ENCODE measurements around the gene NSUN7.

DNA sequence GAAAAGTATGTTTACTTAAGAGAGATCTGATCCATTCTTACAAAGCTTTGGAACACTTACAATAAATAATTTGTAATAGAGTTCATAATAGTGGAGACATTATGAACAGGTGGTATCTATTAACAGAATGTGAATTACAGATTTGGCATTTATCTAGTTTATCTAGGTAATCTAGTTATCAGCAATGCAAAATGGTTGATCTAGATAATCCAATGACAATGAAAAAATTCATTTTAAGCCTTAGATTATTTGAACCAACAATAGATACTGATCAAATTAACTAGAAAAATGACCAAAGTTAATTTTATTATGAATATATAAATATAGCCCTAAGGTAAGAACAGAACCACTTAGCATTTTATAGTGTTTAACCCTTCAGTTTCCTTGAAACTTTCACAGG lies 10.4 kb upstream of the NSUN7 start:
- TF ChIP-seq POLR2A (IDR thresholded peaks at IDR 0.05) (no peak), POLR2AphosphoS5 (IDR thresholded peaks at IDR 0.05) (no peak)
- TF ChIP-seq, protein P1, sequence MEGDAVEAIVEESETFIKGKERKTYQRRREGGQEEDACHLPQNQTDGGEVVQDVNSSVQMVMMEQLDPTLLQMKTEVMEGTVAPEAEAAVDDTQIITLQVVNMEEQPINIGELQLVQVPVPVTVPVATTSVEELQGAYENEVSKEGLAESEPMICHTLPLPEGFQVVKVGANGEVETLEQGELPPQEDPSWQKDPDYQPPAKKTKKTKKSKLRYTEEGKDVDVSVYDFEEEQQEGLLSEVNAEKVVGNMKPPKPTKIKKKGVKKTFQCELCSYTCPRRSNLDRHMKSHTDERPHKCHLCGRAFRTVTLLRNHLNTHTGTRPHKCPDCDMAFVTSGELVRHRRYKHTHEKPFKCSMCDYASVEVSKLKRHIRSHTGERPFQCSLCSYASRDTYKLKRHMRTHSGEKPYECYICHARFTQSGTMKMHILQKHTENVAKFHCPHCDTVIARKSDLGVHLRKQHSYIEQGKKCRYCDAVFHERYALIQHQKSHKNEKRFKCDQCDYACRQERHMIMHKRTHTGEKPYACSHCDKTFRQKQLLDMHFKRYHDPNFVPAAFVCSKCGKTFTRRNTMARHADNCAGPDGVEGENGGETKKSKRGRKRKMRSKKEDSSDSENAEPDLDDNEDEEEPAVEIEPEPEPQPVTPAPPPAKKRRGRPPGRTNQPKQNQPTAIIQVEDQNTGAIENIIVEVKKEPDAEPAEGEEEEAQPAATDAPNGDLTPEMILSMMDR (IDR thresholded peaks at IDR 0.05): no peak

Data from prostate gland (tissue), 2 donors.